Astrocyte (in vitro differentiated cells and primary cell): ENCODE results near the gene EPAS1. TPM values are rescaled to one million over a fixed set of nuclear protein-coding genes. Genes with fewer than 3 reads are reported as not detected.

ENCODE experiments used
- DNase-seq: peaks from one replicate; pipeline ENCODE4 v3.0.0-alpha.2; 2010; ENCODE audit warnings: low read depth
- FAIRE-seq: peaks from 2 replicates; lab custom pipeline; 2011; peaks lifted over from hg19 to GRCh38; lab: Jason Lieb, UNC
- H2AFZ ChIP-seq: 2 replicates; pipeline ENCODE4 v1.6.0; 2012; ENCODE audit warnings: low read depth, low read length, inconsistent platforms
- H3K27ac ChIP-seq: 2 replicates; pipeline ENCODE4 v1.5.1; 2011; ENCODE audit warnings: low read depth, low read length, inconsistent platforms
- H3K27me3 ChIP-seq: 2 replicates; pipeline ENCODE4 v1.6.0; 2011; ENCODE audit warnings: low read length, inconsistent platforms; ENCODE audit not compliant: insufficient read depth
- H3K36me3 ChIP-seq: 2 replicates; pipeline ENCODE4 v1.5.1; 2011; ENCODE audit warnings: low read length, inconsistent platforms; ENCODE audit not compliant: insufficient read depth
- H3K4me1 ChIP-seq: 2 replicates; pipeline ENCODE4 v1.5.1; 2011; ENCODE audit warnings: low read length, inconsistent platforms; ENCODE audit not compliant: insufficient read depth
- H3K4me2 ChIP-seq: 2 replicates; pipeline ENCODE4 v1.6.0; 2012; ENCODE audit warnings: low read length, inconsistent platforms
- H3K4me3 ChIP-seq: 2 replicates; pipeline ENCODE4 v1.5.1; 2011; ENCODE audit warnings: low read depth, mild to moderate bottlenecking, low read length, inconsistent platforms; ENCODE audit not compliant: insufficient read depth
- H3K79me2 ChIP-seq: 2 replicates; pipeline ENCODE4 v1.6.0; 2012; ENCODE audit warnings: mild to moderate bottlenecking, low read length, inconsistent platforms; ENCODE audit not compliant: insufficient read depth
- H3K9ac ChIP-seq: 2 replicates; pipeline ENCODE4 v1.6.0; 2012; ENCODE audit warnings: mild to moderate bottlenecking, low read length, inconsistent platforms
- H3K9me3 ChIP-seq: 2 replicates; pipeline ENCODE4 v1.5.1; 2012; ENCODE audit warnings: low read depth, mild to moderate bottlenecking, low read length, inconsistent platforms; ENCODE audit not compliant: insufficient read depth
- H4K20me1 ChIP-seq: 2 replicates; pipeline ENCODE4 v1.6.0; 2012; ENCODE audit warnings: low read length, inconsistent platforms; ENCODE audit not compliant: insufficient read depth
- H3K27ac Mint-ChIP-seq: one replicate; pipeline ENCODE4 v1.8.0; 2021; ENCODE audit warnings: mild to moderate bottlenecking, mixed read lengths; ENCODE audit not compliant: unreplicated experiment
- H3K27me3 Mint-ChIP-seq: one replicate; pipeline ENCODE4 v1.8.0; 2021; ENCODE audit warnings: low read depth, mixed read lengths; ENCODE audit not compliant: unreplicated experiment
- H3K36me3 Mint-ChIP-seq: one replicate; pipeline ENCODE4 v1.8.0; 2021; ENCODE audit warnings: low read depth, mixed read lengths; ENCODE audit not compliant: unreplicated experiment
- H3K4me1 Mint-ChIP-seq: one replicate; pipeline ENCODE4 v1.8.0; 2021; ENCODE audit warnings: low read depth, mixed read lengths; ENCODE audit not compliant: unreplicated experiment
- H3K4me3 Mint-ChIP-seq: one replicate; pipeline ENCODE4 v1.8.0; 2021; ENCODE audit warnings: mild to moderate bottlenecking, moderate library complexity, mixed read lengths; ENCODE audit not compliant: unreplicated experiment
- H3K9me3 Mint-ChIP-seq: one replicate; pipeline ENCODE4 v1.8.0; 2021; ENCODE audit warnings: mild to moderate bottlenecking, mixed read lengths; ENCODE audit not compliant: unreplicated experiment
- CTCF ChIP-seq: IDR thresholded peaks from 2 replicates; pipeline ENCODE4 v1.5.1; 2011; ENCODE audit warnings: low read depth, mild to moderate bottlenecking, inconsistent platforms, low read length, moderate library complexity; ENCODE audit not compliant: insufficient read depth
- EZH2 ChIP-seq: IDR thresholded peaks from 2 replicates; pipeline ENCODE4 v1.6.1; 2012; ENCODE audit warnings: mild to moderate bottlenecking, low read length, inconsistent platforms; ENCODE audit not compliant: insufficient read depth
- total RNA-seq: library from RNA; stranded (reverse); gene quantifications from 2 replicates; pipeline ENCODE4 v1.2.1, GENCODE V29; 2021

EPAS1 gene
- total RNA-seq, 1 donor from 2014 or later = 42.8 TPM

GRCh38 chr2:46400016-46400415 is 102.8 kb downstream of the EPAS1 start:
- no peak for DNase-seq
- Histone ChIP-seq H3K9me3 (no peaks in the 10 kb centered on the region), H3K9ac (no peak overlapping the region), H3K79me2 (no peaks in the 10 kb centered on the region), H3K4me3 (no peak overlapping the region), H2AFZ (no peak overlapping the region), H3K36me3 (no peaks in the 10 kb centered on the region), H3K27ac (no peak overlapping the region), H3K4me1 (no peaks in the 10 kb centered on the region), H3K4me2 (no peak overlapping the region), H4K20me1 (no peaks in the 10 kb centered on the region), H3K27me3 (no peaks in the 10 kb centered on the region)
- H3K27ac Mint-ChIP-seq = no peak overlapping the region
- peaks cover 6% of the 10 kb centered on the region for H3K27me3 Mint-ChIP-seq
- no peaks in the 10 kb centered on the region for H3K9me3 Mint-ChIP-seq
- FAIRE-seq = no peak
- no peaks in the 10 kb centered on the region for H3K36me3 Mint-ChIP-seq
- no peaks in the 10 kb centered on the region for H3K4me1 Mint-ChIP-seq
- TF ChIP-seq EZH2 = no peak
- no peak for TF ChIP-seq CTCF
- no peak overlapping the region for H3K4me3 Mint-ChIP-seq

GRCh38 chr2:46402874-46403273 is 105.7 kb downstream of the EPAS1 start:
- H2AFZ ChIP-seq = no peak overlapping the region
- H3K27me3 Mint-ChIP-seq = peaks cover 12% of the 10 kb centered on the region
- H3K36me3 ChIP-seq = no peaks in the 10 kb centered on the region
- H3K9me3 ChIP-seq = no peaks in the 10 kb centered on the region
- H3K4me1 Mint-ChIP-seq = no peaks in the 10 kb centered on the region
- no peak overlapping the region for H3K4me3 Mint-ChIP-seq
- H3K79me2 ChIP-seq = no peaks in the 10 kb centered on the region
- no peak overlapping the region for H3K4me2 ChIP-seq
- H3K4me3 ChIP-seq = no peak overlapping the region
- no peaks in the 10 kb centered on the region for H4K20me1 ChIP-seq
- no peak overlapping the region for H3K9ac ChIP-seq
- H3K27ac ChIP-seq = no peak overlapping the region
- DNase-seq (no peak), FAIRE-seq (no peak)
- no peak overlapping the region for H3K27ac Mint-ChIP-seq
- no peaks in the 10 kb centered on the region for H3K9me3 Mint-ChIP-seq
- no peaks in the 10 kb centered on the region for H3K36me3 Mint-ChIP-seq
- TF ChIP-seq CTCF (no peak), EZH2 (no peak)
- no peaks in the 10 kb centered on the region for H3K4me1 ChIP-seq
- H3K27me3 ChIP-seq = no peaks in the 10 kb centered on the region

- DNase-seq (no peak), FAIRE-seq (no peak)
- Mint-ChIP-seq H3K27ac (no peak overlapping the region), H3K36me3 (no peaks in the 10 kb centered on the region), H3K4me3 (no peak overlapping the region), H3K9me3 (no peaks in the 10 kb centered on the region), H3K27me3 (peaks cover 19% of the 10 kb centered on the region), H3K4me1 (peaks cover 4% of the 10 kb centered on the region)
- Histone ChIP-seq H3K9ac (no peak overlapping the region), H3K27me3 (no peaks in the 10 kb centered on the region), H3K4me2 (no peak overlapping the region), H3K9me3 (no peaks in the 10 kb centered on the region), H4K20me1 (no peaks in the 10 kb centered on the region), H3K36me3 (no peaks in the 10 kb centered on the region), H3K79me2 (no peaks in the 10 kb centered on the region), H3K4me1 (peaks cover 8% of the 10 kb centered on the region), H2AFZ (no peak overlapping the region), H3K4me3 (no peak overlapping the region), H3K27ac (no peak overlapping the region)
- TF ChIP-seq CTCF (no peak), EZH2 (no peak)
Observed at GRCh38 chr2:46404181-46404759, 107.1 kb downstream of the EPAS1 start.
